Measurements from ENCODE around the gene CROCC2. TPM values are rescaled to one million over a fixed set of nuclear protein-coding genes. Genes with fewer than 3 reads are reported as not detected.

CROCC2 gene
- total RNA-seq, 6 donors from 2014 or later = 0.23 to 17.8 (median 7.6) TPM

- no peaks in the 10 kb centered on the region for H3K36me3 ChIP-seq
- no peaks in the 10 kb centered on the region for H3K9me3 ChIP-seq
- no peak for ATAC-seq (ENCODE audit: low FRiP score in 2 of 2)
- no peak overlapping the region for H3K27ac ChIP-seq
- DNase-seq = peak in 1 of 2 donors; percentile 58
- no peak overlapping the region for H3K4me3 ChIP-seq
- H3K27me3 ChIP-seq = no peaks in the 10 kb centered on the region
- no peak for TF ChIP-seq POLR2A (IDR thresholded peaks at IDR 0.05)
- no peak for TF ChIP-seq POLR2AphosphoS5 (IDR thresholded peaks at IDR 0.05)
- no peak for TF ChIP-seq EP300 (IDR thresholded peaks at IDR 0.05)
- TF ChIP-seq, protein P1, sequence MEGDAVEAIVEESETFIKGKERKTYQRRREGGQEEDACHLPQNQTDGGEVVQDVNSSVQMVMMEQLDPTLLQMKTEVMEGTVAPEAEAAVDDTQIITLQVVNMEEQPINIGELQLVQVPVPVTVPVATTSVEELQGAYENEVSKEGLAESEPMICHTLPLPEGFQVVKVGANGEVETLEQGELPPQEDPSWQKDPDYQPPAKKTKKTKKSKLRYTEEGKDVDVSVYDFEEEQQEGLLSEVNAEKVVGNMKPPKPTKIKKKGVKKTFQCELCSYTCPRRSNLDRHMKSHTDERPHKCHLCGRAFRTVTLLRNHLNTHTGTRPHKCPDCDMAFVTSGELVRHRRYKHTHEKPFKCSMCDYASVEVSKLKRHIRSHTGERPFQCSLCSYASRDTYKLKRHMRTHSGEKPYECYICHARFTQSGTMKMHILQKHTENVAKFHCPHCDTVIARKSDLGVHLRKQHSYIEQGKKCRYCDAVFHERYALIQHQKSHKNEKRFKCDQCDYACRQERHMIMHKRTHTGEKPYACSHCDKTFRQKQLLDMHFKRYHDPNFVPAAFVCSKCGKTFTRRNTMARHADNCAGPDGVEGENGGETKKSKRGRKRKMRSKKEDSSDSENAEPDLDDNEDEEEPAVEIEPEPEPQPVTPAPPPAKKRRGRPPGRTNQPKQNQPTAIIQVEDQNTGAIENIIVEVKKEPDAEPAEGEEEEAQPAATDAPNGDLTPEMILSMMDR (IDR thresholded peaks at IDR 0.05) = no peak
- H3K4me1 ChIP-seq = peaks cover 0 to 7% (median 0%) of the 10 kb centered on the region in 4 donors
- 66 to 92% methylated on average over 10 to 22 of the region's 22 CpGs for WGBS, 2 donors
Observed at GRCh38 chr2:240906911-240907590, 915 bp downstream of the CROCC2 start.

DNA sequence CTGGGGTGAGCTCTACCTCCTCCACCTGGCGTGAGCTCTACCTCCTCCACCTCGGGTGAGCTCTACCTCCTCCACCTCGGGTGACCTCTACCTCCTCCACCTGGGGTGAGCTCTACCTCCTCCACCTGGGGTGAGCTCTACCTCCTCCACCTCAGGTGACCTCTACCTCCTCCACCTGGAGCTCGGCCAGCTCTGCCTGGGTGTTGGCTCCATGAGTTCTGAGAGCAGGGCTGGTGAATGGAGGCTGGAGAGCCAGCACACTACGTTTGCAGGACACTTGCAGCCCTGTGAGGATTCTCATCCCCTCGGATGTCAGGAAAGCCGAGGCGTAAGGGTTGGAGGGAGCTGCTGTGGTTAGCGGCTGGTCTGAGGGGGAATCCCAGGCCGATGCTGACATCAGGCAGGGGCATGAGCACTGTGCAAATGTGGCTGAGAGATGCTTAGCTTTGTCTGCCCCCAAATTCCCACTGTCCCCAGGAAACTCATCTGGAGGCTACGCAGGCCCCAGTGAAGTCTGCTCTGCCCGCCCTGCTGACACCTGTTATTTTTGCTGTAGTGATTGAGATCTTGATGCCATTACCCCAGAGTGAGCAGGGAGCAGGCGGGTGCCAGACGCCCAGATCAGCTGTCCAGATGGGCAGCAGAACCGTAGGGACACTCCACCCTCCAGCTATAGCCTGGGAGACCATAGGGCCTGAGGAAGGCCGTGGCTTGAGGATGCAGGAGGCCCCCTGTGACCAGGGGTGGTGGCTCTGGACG lies 3.3 kb downstream of the CROCC2 start:
- Histone ChIP-seq H3K27ac (no peak overlapping the region), H3K4me1 (peaks cover 11 to 18% (median 15%) of the 10 kb centered on the region in 4 donors), H3K36me3 (no peaks in the 10 kb centered on the region), H3K9me3 (no peaks in the 10 kb centered on the region), H3K4me3 (no peak overlapping the region), H3K27me3 (no peaks in the 10 kb centered on the region)
- peak in 1 of 2 donors; percentile 36 for DNase-seq
- TF ChIP-seq POLR2A (IDR thresholded peaks at IDR 0.05) (no peak), POLR2AphosphoS5 (IDR thresholded peaks at IDR 0.05) (no peak), EP300 (IDR thresholded peaks at IDR 0.05) (no peak)
- TF ChIP-seq, protein P1 (IDR thresholded peaks at IDR 0.05) = no peak
- no peak for ATAC-seq (ENCODE audit: low FRiP score in 2 of 2)
- WGBS, 2 donors = 64 to 67% methylated on average over 3 to 17 of the region's 17 CpGs

DNA sequence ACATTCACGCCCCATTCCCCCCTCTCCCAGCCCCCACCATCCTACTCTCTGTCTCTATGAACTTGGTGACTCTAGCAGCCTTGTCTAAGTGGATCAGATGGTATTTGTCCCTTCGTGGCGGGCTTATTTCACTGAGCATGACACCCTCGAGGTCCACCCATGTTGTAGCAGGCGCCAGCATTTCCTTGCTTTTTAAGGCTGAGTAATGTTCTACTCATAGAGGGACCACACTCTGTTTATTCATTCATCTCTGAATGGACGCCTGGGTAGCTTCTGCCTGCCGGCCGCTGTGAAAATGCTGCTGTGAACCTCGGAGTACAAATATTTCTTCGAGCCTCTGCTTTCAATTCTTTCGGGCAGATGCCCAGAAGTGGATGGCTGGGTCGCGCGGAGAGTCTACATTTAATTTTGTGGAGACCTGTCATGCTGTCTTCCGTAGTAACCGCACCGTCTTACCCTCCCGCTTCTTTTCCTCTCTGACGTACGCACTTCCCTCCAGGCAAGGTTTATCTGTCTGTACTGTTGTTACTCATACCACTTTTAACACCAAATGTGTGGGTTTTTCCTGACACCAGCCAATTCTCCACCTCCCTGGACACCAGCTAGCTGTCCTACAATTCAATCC lies 5.6 kb downstream of the CROCC2 start:
- no peaks in the 10 kb centered on the region for H3K36me3 ChIP-seq
- peaks cover 17 to 30% (median 24%) of the 10 kb centered on the region in 4 donors for H3K4me1 ChIP-seq
- no peak for ATAC-seq (ENCODE audit: low FRiP score in 2 of 2)
- H3K9me3 ChIP-seq = no peaks in the 10 kb centered on the region
- no peak for TF ChIP-seq EP300 (IDR thresholded peaks at IDR 0.05)
- TF ChIP-seq POLR2AphosphoS5 (IDR thresholded peaks at IDR 0.05) = no peak
- TF ChIP-seq, protein P1 (IDR thresholded peaks at IDR 0.05) = no peak
- TF ChIP-seq POLR2A (IDR thresholded peaks at IDR 0.05) = no peak
- WGBS, 2 donors = 82 to 90% methylated on average over 19 to 20 of the region's 20 CpGs
- no peak overlapping the region for H3K27ac ChIP-seq
- H3K27me3 ChIP-seq = peaks cover 0 to 5% (median 0%) of the 10 kb centered on the region in 4 donors
- DNase-seq = no peak
- no peak overlapping the region for H3K4me3 ChIP-seq

GRCh38 chr2:240912878-240913809 lies 7.0 kb downstream of the CROCC2 start:
- no peak for TF ChIP-seq POLR2AphosphoS5 (IDR thresholded peaks at IDR 0.05)

More at GRCh38 chr2:240912878-240913809, 7.0 kb downstream of the CROCC2 start:
- H3K4me1 ChIP-seq = peaks cover 21 to 33% (median 26%) of the 10 kb centered on the region in 4 donors
- DNase-seq = peak in 1 of 2 donors; percentile 51
- no peak for ATAC-seq (ENCODE audit: low FRiP score in 2 of 2)
- 78 to 84% methylated on average over 13 to 21 of the region's 21 CpGs for WGBS, 2 donors
- H3K27me3 ChIP-seq = peaks cover 0 to 5% (median 0%) of the 10 kb centered on the region in 4 donors
- no peak overlapping the region for H3K4me3 ChIP-seq
- H3K36me3 ChIP-seq = no peaks in the 10 kb centered on the region
- peak overlapping the region; percentile 33 to 69 (median 54) for H3K27ac ChIP-seq
- H3K9me3 ChIP-seq = no peaks in the 10 kb centered on the region
